Breast epithelium (tissue), 3 donors: Measurements from ENCODE around the gene ZNF318.

Experiments used
- CTCF ChIP-seq, 3 donors: fragments of 450-650 bp; IDR thresholded peaks; one replicate each; pipeline ENCODE4 v1.5.1; 2016 to 2017; ENCODE audit warnings: antibody characterized with exemption in 3 of 3, mild to moderate bottlenecking in 3 of 3, moderate library complexity in 3 of 3
- POLR2AphosphoS5 ChIP-seq, 3 donors: sonication (generic); formaldehyde crosslinking; IDR thresholded peaks; one replicate each; pipeline ENCODE4 v1.6.1; 2017; ENCODE audit warnings: antibody characterized with exemption in 3 of 3

- TF ChIP-seq CTCF (IDR thresholded peaks at IDR 0.05) (no peak), POLR2AphosphoS5 (IDR thresholded peaks at IDR 0.05) (no peak)
These were observed 7.1 kb upstream of the ZNF318 start for GRCh38 chr6:43376551-43376981.
